K562 (cell line): ENCODE results near the gene LY6G6C. TPM values are rescaled to one million over a fixed set of nuclear protein-coding genes. Genes with fewer than 3 reads are reported as not detected.

Experiments
- CEBPB ChIP-seq: fragments of 450-650 bp; IDR thresholded peaks from 2 replicates; pipeline ENCODE4 v1.6.1; 2016; ENCODE audit warnings: missing genetic modification characterization, missing compliant biosample characterization
- CSDE1 ChIP-seq, 2 experiments: fragments of 450-650 bp; IDR thresholded peaks; 2 replicates each; pipeline ENCODE4 v1.6.1; 2016; ENCODE audit warnings: mild to moderate bottlenecking in 1 of 2
- MAFF ChIP-seq: IDR thresholded peaks from 2 replicates; pipeline ENCODE4 v1.6.1; 2012; ENCODE audit warnings: low read length, improper control_type of control experiment
- MED1 ChIP-seq: sonication (generic); formaldehyde crosslinking; IDR thresholded peaks from 2 replicates; pipeline ENCODE4 v1.8.1; 2023; ENCODE audit warnings: missing genetic modification reagents, borderline replicate concordance
- NFE2 ChIP-seq: IDR thresholded peaks from 2 replicates; pipeline ENCODE4 v1.6.1; 2014; ENCODE audit warnings: antibody characterized with exemption, low read depth
- NRF1 ChIP-seq, 2 experiments: fragments of 450-650 bp; IDR thresholded peaks in 1 of 2; conservative IDR thresholded peaks in 1 of 2; 2 replicates each; pipeline ENCODE4 v1.6.1; 2014; ENCODE audit warnings: mild to moderate bottlenecking in 2 of 2
- SMARCC2 ChIP-seq: fragments of 450-650 bp; IDR thresholded peaks from 2 replicates; pipeline ENCODE4 v1.6.1; 2017; ENCODE audit warnings: antibody characterized with exemption, moderate library complexity, mild to moderate bottlenecking, low read depth
- SP2 ChIP-seq: IDR thresholded peaks from 2 replicates; pipeline ENCODE4 v1.6.1; 2011; ENCODE audit warnings: mild to moderate bottlenecking, low read depth, low read length, moderate library complexity; ENCODE audit not compliant: poor library complexity, severe bottlenecking; ENCODE audit errors: extremely low read depth
- ZNF12 ChIP-seq: sonication (generic); formaldehyde crosslinking; IDR thresholded peaks from 2 replicates; pipeline ENCODE4 v1.4.0; 2020; ENCODE audit warnings: mild to moderate bottlenecking, missing genetic modification reagents
- ZNF140 ChIP-seq: fragments of 250-450 bp; sonication (Bioruptor Pico); IDR thresholded peaks from 2 replicates; pipeline ENCODE4 v1.8.0; 2021; ENCODE audit warnings: moderate library complexity, mild to moderate bottlenecking, inconsistent platforms
- ZNF384 ChIP-seq: IDR thresholded peaks from 2 replicates; pipeline ENCODE4 v1.6.1; 2012; ENCODE audit warnings: low read depth, low read length, improper control_type of control experiment
- ZNF76 ChIP-seq: fragments of 250-450 bp; sonication (Bioruptor Pico); IDR thresholded peaks from 2 replicates; pipeline ENCODE4 v1.4.0; 2020; ENCODE audit warnings: mild to moderate bottlenecking, moderate library complexity, borderline replicate concordance
- polyA plus RNA-seq, 8 experiments: library from polyadenylated mRNA; depleted of rRNA in 4 of 8; stranded (reverse) in 5 of 8; unstranded in 3 of 8; fragments of >200 nt; fragmentation: Nextera tagmentation in 2 of 8; fragmentation: Illumina TruSeq in 1 of 8; extraction: Ambion mirVana in 2 of 8; extraction: Trizol in 1 of 8; gene quantifications; 2 replicates each; pipeline versions ENCODE4 v1.2.1 to v1.2.3, GENCODE V29; 2011 to 2014; ENCODE audit warnings: inconsistent platforms in 1 of 8, missing spikeins in 1 of 8
- total RNA-seq, 7 experiments: library from RNA; depleted of rRNA in 6 of 7; stranded (reverse); fragments of >200 nt in 6 of 7; fragmentation: Illumina TruSeq in 2 of 7; extraction: Trizol in 2 of 7; gene quantifications; 2 replicates each; pipeline versions ENCODE4 v1.2.1 to v1.2.3, GENCODE V29; 2011 to 2021; ENCODE audit warnings: low replicate concordance in 1 of 7
- TF ChIP-seq, protein P1 (sequence below): fragments of 250-450 bp; sonication (Bioruptor Pico); IDR thresholded peaks from 2 replicates; pipeline ENCODE4 v1.8.0; 2022; ENCODE audit warnings: moderate library complexity, mild to moderate bottlenecking, inconsistent platforms
- TF ChIP-seq, protein P2 (sequence below): fragments of 450-650 bp; IDR thresholded peaks from 2 replicates; pipeline ENCODE4 v1.7.0; 2016; ENCODE audit warnings: borderline replicate concordance
- TF ChIP-seq, protein P3 (sequence below): fragments of 250-450 bp; sonication (Bioruptor Pico); IDR thresholded peaks from 2 replicates; pipeline ENCODE4 v1.9.0; 2021; ENCODE audit warnings: mild to moderate bottlenecking, inconsistent platforms
- TF ChIP-seq, protein P4 (sequence below): fragments of 450-650 bp; formaldehyde crosslinking; IDR thresholded peaks from 2 replicates; pipeline ENCODE4 v1.4.0; 2022; ENCODE audit warnings: missing genetic modification characterization
- TF ChIP-seq, protein P5 (sequence below): fragments of 450-650 bp; formaldehyde crosslinking; conservative IDR thresholded peaks from 2 replicates; pipeline ENCODE4 v1.4.0; 2022; ENCODE audit warnings: mild to moderate bottlenecking, missing genetic modification characterization

LY6G6C gene
- total and polyA plus RNA-seq, 9 of the 15 experiments (the other 6 are each of a cell fraction or from before 2014, with no cell fraction given), result 0.06 to 0.20 TPM; not detected in 7

DNA sequence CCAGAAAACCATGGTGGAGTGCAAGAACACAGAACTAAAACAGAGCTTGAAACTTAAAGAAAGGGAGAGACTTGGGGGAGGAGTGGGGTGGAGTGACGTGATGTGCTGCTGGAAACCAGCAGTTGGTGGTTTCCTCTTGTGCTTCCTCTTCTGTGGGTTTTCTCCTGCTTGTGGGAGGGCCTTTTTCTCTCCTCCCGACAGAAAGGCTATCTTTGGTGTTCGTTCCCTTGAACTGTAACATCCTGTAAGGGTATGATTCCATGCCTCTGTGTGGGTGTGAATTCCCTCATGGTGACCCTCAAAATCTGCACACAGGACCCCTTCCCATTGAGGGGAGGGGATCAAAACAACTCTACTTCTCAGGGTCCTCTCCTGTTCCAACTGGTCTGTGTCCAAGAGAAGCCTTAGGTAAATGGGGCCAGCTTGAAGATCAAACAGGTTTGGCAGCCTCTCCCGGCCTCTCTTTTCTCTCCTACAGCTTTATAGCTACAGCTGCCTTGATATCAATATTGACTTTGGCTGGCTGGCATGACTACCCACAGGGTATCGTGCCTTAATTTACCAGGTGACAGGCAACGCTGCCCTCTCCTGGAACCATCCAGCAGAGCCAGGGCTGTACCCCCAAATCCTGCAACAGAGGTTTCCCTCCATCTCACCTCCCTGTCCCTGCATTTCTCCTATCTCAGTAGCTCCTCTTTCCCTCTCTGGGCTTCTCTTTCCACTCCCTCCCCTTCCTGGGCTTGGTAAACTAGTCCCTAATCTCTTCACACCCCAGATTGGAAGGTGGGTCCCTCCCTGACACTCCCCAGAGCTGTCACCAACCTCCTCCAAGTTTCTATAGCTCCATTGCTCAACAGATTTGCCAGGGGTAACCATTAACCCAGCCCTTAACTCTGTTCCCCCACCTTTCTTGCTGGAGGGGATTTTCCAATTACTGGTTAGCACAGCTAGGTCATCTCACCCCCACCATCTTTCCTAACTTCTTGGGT, 16.7 kb upstream of the LY6G6C start (continued):
- TF ChIP-seq, protein P1, sequence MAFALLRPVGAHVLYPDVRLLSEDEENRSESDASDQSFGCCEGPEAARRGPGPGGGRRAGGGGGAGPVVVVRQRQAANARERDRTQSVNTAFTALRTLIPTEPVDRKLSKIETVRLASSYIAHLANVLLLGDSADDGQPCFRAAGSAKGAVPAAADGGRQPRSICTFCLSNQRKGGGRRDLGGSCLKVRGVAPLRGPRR (CRISPR knock-in tag), result peak; percentile 76; the same call in 1 of the 2 replicates
- TF ChIP-seq, protein P2, sequence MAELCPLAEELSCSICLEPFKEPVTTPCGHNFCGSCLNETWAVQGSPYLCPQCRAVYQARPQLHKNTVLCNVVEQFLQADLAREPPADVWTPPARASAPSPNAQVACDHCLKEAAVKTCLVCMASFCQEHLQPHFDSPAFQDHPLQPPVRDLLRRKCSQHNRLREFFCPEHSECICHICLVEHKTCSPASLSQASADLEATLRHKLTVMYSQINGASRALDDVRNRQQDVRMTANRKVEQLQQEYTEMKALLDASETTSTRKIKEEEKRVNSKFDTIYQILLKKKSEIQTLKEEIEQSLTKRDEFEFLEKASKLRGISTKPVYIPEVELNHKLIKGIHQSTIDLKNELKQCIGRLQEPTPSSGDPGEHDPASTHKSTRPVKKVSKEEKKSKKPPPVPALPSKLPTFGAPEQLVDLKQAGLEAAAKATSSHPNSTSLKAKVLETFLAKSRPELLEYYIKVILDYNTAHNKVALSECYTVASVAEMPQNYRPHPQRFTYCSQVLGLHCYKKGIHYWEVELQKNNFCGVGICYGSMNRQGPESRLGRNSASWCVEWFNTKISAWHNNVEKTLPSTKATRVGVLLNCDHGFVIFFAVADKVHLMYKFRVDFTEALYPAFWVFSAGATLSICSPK, result no peak
- TF ChIP-seq ZNF12 (peak; percentile 72; the same call in 1 of the 2 replicates), NFE2 (no peak), MED1 (CRISPR knock-in tag) (no peak), ZNF76 (CRISPR knock-in tag) (peak; percentile 9; the same call in 1 of the 2 replicates), CEBPB (peak; percentile 94), CSDE1 (IDR thresholded peaks at IDR 0.05) (0 out of 4 replicates have a peak, but pooled peaks of 1 of the 2 experiments have one; percentile 23), NRF1 (conservative IDR thresholded peaks at IDR 0.05 in 1 of 2, IDR thresholded peaks at IDR 0.05 in 1 of 2) (peak; percentile 39 to 48; a peak in 1 of 4 replicates), ZNF140 (0 out of 2 replicates have a peak, but pooled peaks have one; percentile 50), MAFF (no peak), ZNF384 (0 out of 2 replicates have a peak, but pooled peaks have one; percentile 4), SP2 (no peak), SMARCC2 (peak; percentile 54; the same call in 1 of the 2 replicates)
- TF ChIP-seq, protein P3, sequence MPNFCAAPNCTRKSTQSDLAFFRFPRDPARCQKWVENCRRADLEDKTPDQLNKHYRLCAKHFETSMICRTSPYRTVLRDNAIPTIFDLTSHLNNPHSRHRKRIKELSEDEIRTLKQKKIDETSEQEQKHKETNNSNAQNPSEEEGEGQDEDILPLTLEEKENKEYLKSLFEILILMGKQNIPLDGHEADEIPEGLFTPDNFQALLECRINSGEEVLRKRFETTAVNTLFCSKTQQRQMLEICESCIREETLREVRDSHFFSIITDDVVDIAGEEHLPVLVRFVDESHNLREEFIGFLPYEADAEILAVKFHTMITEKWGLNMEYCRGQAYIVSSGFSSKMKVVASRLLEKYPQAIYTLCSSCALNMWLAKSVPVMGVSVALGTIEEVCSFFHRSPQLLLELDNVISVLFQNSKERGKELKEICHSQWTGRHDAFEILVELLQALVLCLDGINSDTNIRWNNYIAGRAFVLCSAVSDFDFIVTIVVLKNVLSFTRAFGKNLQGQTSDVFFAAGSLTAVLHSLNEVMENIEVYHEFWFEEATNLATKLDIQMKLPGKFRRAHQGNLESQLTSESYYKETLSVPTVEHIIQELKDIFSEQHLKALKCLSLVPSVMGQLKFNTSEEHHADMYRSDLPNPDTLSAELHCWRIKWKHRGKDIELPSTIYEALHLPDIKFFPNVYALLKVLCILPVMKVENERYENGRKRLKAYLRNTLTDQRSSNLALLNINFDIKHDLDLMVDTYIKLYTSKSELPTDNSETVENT (CRISPR knock-in tag), result peak; percentile 83
- TF ChIP-seq, protein P4, sequence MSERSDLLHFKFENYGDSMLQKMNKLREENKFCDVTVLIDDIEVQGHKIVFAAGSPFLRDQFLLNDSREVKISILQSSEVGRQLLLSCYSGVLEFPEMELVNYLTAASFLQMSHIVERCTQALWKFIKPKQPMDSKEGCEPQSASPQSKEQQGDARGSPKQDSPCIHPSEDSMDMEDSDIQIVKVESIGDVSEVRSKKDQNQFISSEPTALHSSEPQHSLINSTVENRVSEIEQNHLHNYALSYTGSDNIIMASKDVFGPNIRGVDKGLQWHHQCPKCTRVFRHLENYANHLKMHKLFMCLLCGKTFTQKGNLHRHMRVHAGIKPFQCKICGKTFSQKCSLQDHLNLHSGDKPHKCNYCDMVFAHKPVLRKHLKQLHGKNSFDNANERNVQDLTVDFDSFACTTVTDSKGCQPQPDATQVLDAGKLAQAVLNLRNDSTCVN (CRISPR knock-in tag), result peak; percentile 95
- TF ChIP-seq, protein P5, sequence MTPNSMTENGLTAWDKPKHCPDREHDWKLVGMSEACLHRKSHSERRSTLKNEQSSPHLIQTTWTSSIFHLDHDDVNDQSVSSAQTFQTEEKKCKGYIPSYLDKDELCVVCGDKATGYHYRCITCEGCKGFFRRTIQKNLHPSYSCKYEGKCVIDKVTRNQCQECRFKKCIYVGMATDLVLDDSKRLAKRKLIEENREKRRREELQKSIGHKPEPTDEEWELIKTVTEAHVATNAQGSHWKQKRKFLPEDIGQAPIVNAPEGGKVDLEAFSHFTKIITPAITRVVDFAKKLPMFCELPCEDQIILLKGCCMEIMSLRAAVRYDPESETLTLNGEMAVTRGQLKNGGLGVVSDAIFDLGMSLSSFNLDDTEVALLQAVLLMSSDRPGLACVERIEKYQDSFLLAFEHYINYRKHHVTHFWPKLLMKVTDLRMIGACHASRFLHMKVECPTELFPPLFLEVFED (CRISPR knock-in tag), result peak; percentile 97
